ENCODE data around the gene EFCAB5. TPM values are rescaled to one million over a fixed set of nuclear protein-coding genes. Genes with fewer than 3 reads are reported as not detected.
"Not testable (repeated sequence)": the region's sequence is repeated elsewhere in the genome, so short reads cannot be mapped to it uniquely, and the experiment has no call there.

EFCAB5 gene
- 1 to 10 TPM in 6 of 12 donors, under 1 TPM in 4, not detected in 2; 0.58 to 2.2 (median 1.4) TPM for polyA plus RNA-seq (ENCODE audit: insufficient read length in 12 of 12)
- long read RNA-seq, donor 1: 0 reads
- long read RNA-seq, donor 2: 0 reads
- long read RNA-seq, donor 3: 0 reads
- long read RNA-seq, donor 4: 0 reads
- long read RNA-seq, donor 5: 0 reads
- long read RNA-seq, donor 6: 0 reads
- long read RNA-seq, donor 7: 0 reads
- long read RNA-seq, donor 8: 0 reads
- long read RNA-seq, donor 9: 0 reads
- long read RNA-seq, donor 10: 0 reads
- long read RNA-seq, donor 11: 0 reads

GRCh38 chr17:29941334-29941733 is at the start of gene EFCAB5:
EFCAB5 (plus strand) TSS chr17:29941634; CDS start chr17:29941797, 163 bp downstream.
- DNase-seq: no peak

- DNase-seq: no peak
Observed at GRCh38 chr17:29892201-29892600, 49.2 kb upstream of the EFCAB5 start.

GRCh38 chr17:29897136-29897535 is 44.3 kb upstream of the EFCAB5 start:
- not testable (repeated sequence) for DNase-seq

- DNase-seq: no peak
Observed at GRCh38 chr17:29903471-29903870, 38.0 kb upstream of the EFCAB5 start.

GRCh38 chr17:29905086-29905878 is 36.2 kb upstream of the EFCAB5 start:
- no peak for DNase-seq

GRCh38 chr17:29905879-29906167 is 35.6 kb upstream of the EFCAB5 start:
- DNase-seq: no peak

GRCh38 chr17:29906969-29907368 is 34.5 kb upstream of the EFCAB5 start:
- no peak for DNase-seq

GRCh38 chr17:29909236-29910003 is 32.0 kb upstream of the EFCAB5 start:
- DNase-seq: no peak

GRCh38 chr17:29911641-29912177 is 29.7 kb upstream of the EFCAB5 start:
- no peak for DNase-seq

- no peak for DNase-seq
Observed at GRCh38 chr17:29914819-29915537, 26.5 kb upstream of the EFCAB5 start.

- DNase-seq: no peak
Observed at GRCh38 chr17:29918016-29918415, 23.4 kb upstream of the EFCAB5 start.

GRCh38 chr17:29918922-29919856 is 22.2 kb upstream of the EFCAB5 start:
- no peak for DNase-seq

- no peak for DNase-seq
Observed at GRCh38 chr17:29924786-29925185, 16.6 kb upstream of the EFCAB5 start.

GRCh38 chr17:29927546-29927945 is 13.9 kb upstream of the EFCAB5 start:
- DNase-seq: no peak

- no peak for DNase-seq
Observed at GRCh38 chr17:29929006-29929532, 12.4 kb upstream of the EFCAB5 start.

GRCh38 chr17:29929533-29930408 is 11.7 kb upstream of the EFCAB5 start, which contains the start of gene SSH2:
SSH2 (minus strand) TSS chr17:29930228; CDS start chr17:29930000, 228 bp downstream.
- peak; percentile 80 for DNase-seq

GRCh38 chr17:29930409-29931010 is 10.9 kb upstream of the EFCAB5 start:
- DNase-seq: peak; percentile 25

- DNase-seq: peak; percentile 73
Observed at GRCh38 chr17:29931231-29931932, 10.1 kb upstream of the EFCAB5 start.

All from muscle of arm (tissue), 14 donors.